Rectal smooth muscle tissue (tissue), 1 donor: ENCODE results near the gene CTBS.

ENCODE experiments used
- H3K27ac ChIP-seq: one replicate; pipeline ENCODE4 v1.7.0; 2013; ENCODE audit warnings: low read depth, low read length, inconsistent platforms
- H3K27me3 ChIP-seq: one replicate; pipeline ENCODE4 v1.7.0; 2013; ENCODE audit warnings: low read length; ENCODE audit not compliant: control insufficient read depth, insufficient read depth
- H3K36me3 ChIP-seq: one replicate; pipeline ENCODE4 v1.7.0; 2013; ENCODE audit warnings: low read length; ENCODE audit not compliant: control insufficient read depth, insufficient read depth
- H3K4me1 ChIP-seq: one replicate; pipeline ENCODE4 v1.7.0; 2013; ENCODE audit warnings: low read length; ENCODE audit not compliant: control insufficient read depth, insufficient read depth
- H3K4me3 ChIP-seq: one replicate; pipeline ENCODE4 v1.7.0; 2013; ENCODE audit warnings: low read length
- H3K9ac ChIP-seq: one replicate; pipeline ENCODE4 v1.7.0; 2013; ENCODE audit warnings: low read length

The CTBS gene

DNA sequence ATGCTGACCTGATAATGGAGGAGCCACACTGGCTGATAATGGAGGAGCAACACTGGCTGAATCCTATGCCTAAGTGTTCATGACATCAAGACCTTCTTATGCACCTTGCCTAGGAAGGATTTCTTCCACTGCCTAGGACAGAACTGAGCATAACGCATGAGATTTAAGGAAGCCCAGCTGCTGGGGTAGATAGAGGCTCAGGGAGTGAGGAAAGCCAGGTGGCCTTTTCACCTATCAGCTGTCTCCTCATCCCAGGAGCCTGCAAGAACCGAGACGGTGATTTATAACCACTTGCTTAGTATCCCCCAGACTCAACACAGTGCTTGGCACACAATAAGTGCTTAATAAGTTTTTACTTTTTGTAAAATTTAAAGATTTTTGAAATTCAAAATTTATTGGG, 7.4 kb upstream of the CTBS start:
- no peak overlapping the region for H3K27ac ChIP-seq
- no peaks in the 10 kb centered on the region for H3K36me3 ChIP-seq
- H3K4me1 ChIP-seq, result no peaks in the 10 kb centered on the region
- no peak overlapping the region for H3K9ac ChIP-seq
- H3K4me3 ChIP-seq, result no peak overlapping the region
- no peaks in the 10 kb centered on the region for H3K27me3 ChIP-seq

- Histone ChIP-seq H3K27me3 (no peaks in the 10 kb centered on the region), H3K27ac (no peak overlapping the region), H3K36me3 (no peaks in the 10 kb centered on the region), H3K4me3 (peak overlapping the region; percentile 82), H3K4me1 (no peaks in the 10 kb centered on the region), H3K9ac (no peak overlapping the region)
These were observed 696 bp upstream of the CTBS start for GRCh38 chr1:84574936-84575335.

DNA sequence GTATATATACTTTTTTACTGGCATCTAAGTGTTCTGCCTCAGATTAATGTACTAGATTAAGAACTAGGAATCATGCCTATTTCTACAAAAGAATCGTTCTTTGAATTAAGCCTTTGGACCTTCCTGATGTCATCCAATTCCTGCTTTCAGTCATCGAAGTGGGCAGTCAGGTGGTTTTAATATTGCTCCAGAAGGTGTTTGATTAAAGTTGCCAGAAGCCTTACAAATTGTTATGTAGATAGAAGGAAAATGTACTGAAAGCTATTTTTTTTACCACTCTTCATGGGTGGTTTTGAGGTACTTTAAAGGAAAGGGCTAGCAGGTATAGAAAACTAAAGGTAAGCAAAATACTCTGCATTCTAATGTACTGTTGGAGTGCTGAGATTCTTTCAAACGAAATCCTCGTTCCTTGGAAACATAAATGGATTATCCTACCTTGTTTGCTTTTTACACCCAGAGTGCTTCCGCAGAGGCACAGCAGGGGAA, 716 bp downstream of the CTBS start:
- Histone ChIP-seq H3K9ac (peak overlapping the region; percentile 94), H3K4me1 (no peaks in the 10 kb centered on the region), H3K27ac (peak overlapping the region; percentile 98), H3K4me3 (peak overlapping the region; percentile 77), H3K27me3 (no peaks in the 10 kb centered on the region), H3K36me3 (no peaks in the 10 kb centered on the region)

- no peak overlapping the region for H3K4me3 ChIP-seq
- H3K36me3 ChIP-seq, result no peaks in the 10 kb centered on the region
- no peaks in the 10 kb centered on the region for H3K4me1 ChIP-seq
- no peak overlapping the region for H3K9ac ChIP-seq
- no peaks in the 10 kb centered on the region for H3K27me3 ChIP-seq
- H3K27ac ChIP-seq, result no peak overlapping the region
These were observed 3.1 kb downstream of the CTBS start for GRCh38 chr1:84571150-84571535.

DNA sequence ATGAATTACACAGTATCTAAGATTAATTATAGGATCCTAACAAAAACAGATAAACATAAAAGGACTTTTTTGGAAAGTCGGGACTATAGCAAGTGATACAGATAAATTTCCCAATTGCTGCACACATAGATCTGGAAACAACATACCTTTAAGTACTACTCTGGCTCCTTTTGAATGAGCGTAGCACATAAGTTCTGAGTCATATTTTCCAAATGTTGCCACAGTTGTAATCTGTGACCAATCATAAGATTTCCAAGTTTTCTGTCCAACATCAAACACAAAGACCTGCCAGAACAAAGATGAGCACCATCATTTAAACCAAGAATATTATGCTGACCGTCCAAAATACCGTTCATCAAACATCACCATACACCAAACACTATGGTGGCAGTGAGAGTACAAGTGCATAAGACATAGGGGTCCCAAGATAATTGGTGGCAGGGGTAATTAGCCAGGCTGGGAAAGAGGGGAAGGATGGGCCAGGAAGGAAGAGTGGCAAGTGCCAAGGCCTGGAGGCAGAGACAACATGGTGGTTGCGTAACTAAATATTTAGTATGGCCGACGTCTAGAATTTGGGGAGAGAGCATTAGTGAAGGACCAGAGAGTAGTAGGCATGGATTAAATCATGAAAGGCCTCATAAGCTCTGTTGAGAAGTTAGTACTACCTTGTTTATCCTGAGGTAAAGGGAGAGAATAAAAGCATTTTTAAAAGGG, 3.6 kb downstream of the CTBS start:
- Histone ChIP-seq H3K36me3 (no peaks in the 10 kb centered on the region), H3K4me1 (no peaks in the 10 kb centered on the region), H3K9ac (no peak overlapping the region), H3K27ac (no peak overlapping the region), H3K4me3 (no peak overlapping the region), H3K27me3 (no peaks in the 10 kb centered on the region)

GRCh38 chr1:84569216-84569615, 5.0 kb downstream of the CTBS start:
- Histone ChIP-seq H3K4me1 (no peaks in the 10 kb centered on the region), H3K9ac (no peak overlapping the region), H3K27me3 (no peaks in the 10 kb centered on the region), H3K4me3 (no peak overlapping the region), H3K36me3 (no peaks in the 10 kb centered on the region), H3K27ac (no peak overlapping the region)

DNA sequence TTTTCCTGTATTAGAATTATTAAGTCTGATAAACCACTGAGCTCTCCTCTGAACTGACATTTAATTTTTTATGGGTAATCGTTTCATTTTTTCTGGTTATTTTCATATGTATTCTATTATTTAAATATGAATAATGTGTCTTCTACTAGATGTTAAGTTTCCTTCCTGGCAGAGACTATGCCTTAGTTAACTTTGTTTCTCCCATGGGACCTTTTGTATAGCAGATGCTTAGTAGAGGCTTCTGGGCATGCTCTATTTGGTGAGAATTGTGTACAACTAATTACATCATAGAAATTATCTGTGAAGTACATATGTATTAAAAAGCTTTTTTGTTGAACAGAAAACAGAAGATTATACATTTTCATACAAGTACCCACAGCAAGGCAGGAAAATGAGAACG, 23.4 kb downstream of the CTBS start:
- no peak overlapping the region for H3K4me3 ChIP-seq
- H3K27me3 ChIP-seq, result no peaks in the 10 kb centered on the region
- no peaks in the 10 kb centered on the region for H3K36me3 ChIP-seq
- no peak overlapping the region for H3K9ac ChIP-seq
- H3K27ac ChIP-seq, result no peak overlapping the region
- H3K4me1 ChIP-seq, result no peaks in the 10 kb centered on the region

DNA sequence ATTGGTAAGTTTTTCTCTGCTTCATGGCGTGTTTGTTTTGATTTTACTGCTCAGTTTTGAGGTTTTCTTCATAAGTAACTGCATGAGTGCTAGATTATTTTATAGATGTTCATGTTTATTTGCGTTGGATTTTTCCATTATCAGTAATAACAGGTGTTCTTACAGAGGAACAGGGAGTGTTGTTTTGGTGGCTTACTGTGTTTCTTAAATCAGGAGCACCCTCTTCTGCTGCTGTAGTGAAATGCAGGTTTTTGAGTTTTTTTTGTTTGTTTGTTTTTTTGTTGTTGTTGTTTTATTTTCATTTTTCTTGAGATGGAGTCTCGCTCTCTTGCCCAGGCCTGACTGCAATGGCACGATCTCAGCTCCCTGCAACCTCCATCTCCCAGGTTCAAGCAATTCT, 32.6 kb downstream of the CTBS start:
- Histone ChIP-seq H3K27ac (no peak overlapping the region), H3K4me3 (no peak overlapping the region), H3K4me1 (no peaks in the 10 kb centered on the region), H3K36me3 (no peaks in the 10 kb centered on the region), H3K9ac (no peak overlapping the region), H3K27me3 (no peaks in the 10 kb centered on the region)

DNA sequence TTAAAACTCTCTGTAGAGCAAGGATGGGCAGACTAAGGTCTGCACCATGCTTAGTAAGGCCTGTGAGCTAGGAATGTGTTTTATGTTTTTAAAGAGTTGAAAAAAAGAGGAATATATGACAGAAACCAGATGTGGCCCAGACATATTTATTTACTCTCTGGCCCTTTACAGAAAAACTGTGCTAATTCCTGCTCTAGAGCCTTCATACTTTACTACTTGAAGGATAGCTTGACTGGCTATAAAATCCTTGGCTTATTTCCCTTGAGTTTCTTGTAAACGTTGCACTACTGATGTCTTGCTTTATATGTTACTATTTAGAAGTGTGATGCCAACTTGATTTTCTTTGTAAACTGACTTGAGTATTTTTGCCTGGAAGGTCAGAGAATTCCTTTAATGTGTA, 33.5 kb downstream of the CTBS start:
- no peaks in the 10 kb centered on the region for H3K4me1 ChIP-seq
- no peaks in the 10 kb centered on the region for H3K27me3 ChIP-seq
- no peaks in the 10 kb centered on the region for H3K36me3 ChIP-seq
- H3K4me3 ChIP-seq, result no peak overlapping the region
- H3K27ac ChIP-seq, result peak overlapping the region; percentile 46
- no peak overlapping the region for H3K9ac ChIP-seq

DNA sequence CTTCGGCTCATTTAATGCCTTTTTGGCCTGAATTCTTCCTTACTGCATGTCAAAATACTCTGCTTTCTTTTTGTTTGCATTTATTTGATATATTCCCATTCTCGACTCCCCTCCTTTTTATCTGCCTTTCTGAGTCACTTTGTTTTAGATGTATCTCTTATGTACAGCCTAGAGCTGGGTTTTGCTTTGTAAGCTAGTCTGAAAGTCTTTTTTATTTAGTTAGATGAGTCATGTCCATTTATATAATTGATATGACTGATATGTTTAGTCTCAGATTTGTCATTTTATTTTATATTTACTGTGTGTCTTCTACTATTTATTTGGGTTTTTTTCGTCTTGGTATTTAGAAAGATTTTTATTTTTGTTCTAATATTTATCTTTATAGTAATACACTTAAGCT, 34.3 kb downstream of the CTBS start:
- H3K4me1 ChIP-seq, result no peaks in the 10 kb centered on the region
- H3K36me3 ChIP-seq, result no peaks in the 10 kb centered on the region
- H3K9ac ChIP-seq, result no peak overlapping the region
- no peak overlapping the region for H3K4me3 ChIP-seq
- no peak overlapping the region for H3K27ac ChIP-seq
- no peaks in the 10 kb centered on the region for H3K27me3 ChIP-seq

- Histone ChIP-seq H3K4me1 (no peaks in the 10 kb centered on the region), H3K27ac (no peak overlapping the region), H3K27me3 (no peaks in the 10 kb centered on the region), H3K36me3 (no peaks in the 10 kb centered on the region), H3K9ac (no peak overlapping the region), H3K4me3 (no peak overlapping the region)
These were observed 35.6 kb downstream of the CTBS start for GRCh38 chr1:84538599-84538998.

GRCh38 chr1:84525779-84526178, 48.5 kb downstream of the CTBS start:
- Histone ChIP-seq H3K36me3 (no peaks in the 10 kb centered on the region), H3K27me3 (no peaks in the 10 kb centered on the region), H3K9ac (no peak overlapping the region), H3K27ac (no peak overlapping the region), H3K4me3 (no peak overlapping the region), H3K4me1 (no peaks in the 10 kb centered on the region)

DNA sequence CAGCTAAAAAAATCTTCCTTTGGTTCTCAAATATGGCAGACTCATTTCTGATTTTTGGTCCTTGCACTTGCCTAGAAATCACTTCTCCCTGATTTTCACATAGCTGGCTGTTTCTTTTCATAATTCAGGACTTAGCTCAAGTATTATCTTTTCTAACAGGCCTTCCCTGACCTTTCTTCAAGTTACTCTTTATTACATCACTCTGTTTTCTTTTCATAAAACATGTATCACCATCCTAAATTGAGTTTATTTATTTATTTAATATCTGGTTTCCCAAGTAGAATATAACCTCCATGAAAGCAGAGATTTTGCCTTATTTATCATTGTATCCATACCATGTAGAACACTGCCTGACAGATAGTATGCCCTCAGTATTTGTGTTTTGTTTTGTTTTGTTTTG, 49.6 kb downstream of the CTBS start:
- Histone ChIP-seq H3K4me1 (no peaks in the 10 kb centered on the region), H3K27me3 (no peaks in the 10 kb centered on the region), H3K9ac (no peak overlapping the region)

More for the DNA sequence above, 49.6 kb downstream of the CTBS start:
- Histone ChIP-seq H3K27ac (no peak overlapping the region), H3K36me3 (no peaks in the 10 kb centered on the region), H3K4me3 (no peak overlapping the region)
